Measurements from ENCODE around the gene MDH2. TPM values are rescaled to one million over a fixed set of nuclear protein-coding genes. Genes with fewer than 3 reads are reported as not detected.

MDH2 gene
- total and polyA plus RNA-seq, 10 of the 15 experiments (the other 5 are each of a cell fraction or from before 2014, with no cell fraction given): 106 to 530 (median 202) TPM

- ChIA-PET CTCF (no interaction called here), SMC1A (ENCODE audit: uncharacterized antibody, unreplicated experiment) (no interaction called here), POLR2A (no interaction called here), RAD21 (ENCODE audit: unreplicated experiment) (no interaction called here)
- TF ChIP-seq KDM1A (IDR thresholded peaks at IDR 0.05; ENCODE audit: borderline replicate concordance): no peak
- FAIRE-seq (no peak), DNase-seq (ENCODE audit: low read depth, low spot score) (no peak), ATAC-seq (no peak)
- Histone ChIP-seq H3K4me2 (ENCODE audit: control insufficient read depth, insufficient read depth) (no peak overlapping the region), H3K27me3 (replicated peaks in 1 of 2; ENCODE audit: control insufficient read depth in 2 of 2, insufficient read depth in 2 of 2, low read length in 1 of 2) (no peaks in the 10 kb centered on the region), H2AFZ (ENCODE audit: control insufficient read depth, low read depth, low read length) (no peak overlapping the region), H4K20me1 (ENCODE audit: control insufficient read depth, insufficient read depth) (no peaks in the 10 kb centered on the region), H3K4me3 (no peak overlapping the region), H3K79me2 (ENCODE audit: control insufficient read depth, insufficient read depth, low read length) (no peaks in the 10 kb centered on the region), H3K9ac (ENCODE audit: control insufficient read depth, insufficient read depth, low read length) (no peak overlapping the region), H3K36me3 (ENCODE audit: control insufficient read depth in 2 of 2, insufficient read depth in 2 of 2, low read length in 1 of 2) (peaks cover 37 to 65% of the 10 kb centered on the region in 2 experiments), H3K4me1 (ENCODE audit: control insufficient read depth, insufficient read depth, low read length) (no peaks in the 10 kb centered on the region; the same call in 1 of the 2 replicates), H3K9me3 (replicated peaks; ENCODE audit: control insufficient read depth, insufficient read depth, low read length) (no peaks in the 10 kb centered on the region), H3K27ac (ENCODE audit: control insufficient read depth, insufficient read depth) (no peak overlapping the region)
- no TSS peak for BruUV-seq (replicated peaks)
- intact Hi-C loops (cut with micrococcal nuclease; ENCODE audit: unreplicated experiment): no loop called here
- WGBS (ENCODE audit: insufficient coverage, insufficient replicate concordance, low lambda C conversion rate, missing lambda C conversion rate): 99% methylated on average over 6 of the region's 6 CpGs
- in situ Hi-C loops (cut with MboI): no loop called here
Measured at GRCh38 chr7:76060842-76061241, 12.9 kb downstream of the MDH2 start.

- Histone ChIP-seq H3K9me3 (replicated peaks; ENCODE audit: control insufficient read depth, insufficient read depth, low read length) (no peaks in the 10 kb centered on the region), H3K27ac (ENCODE audit: control insufficient read depth, insufficient read depth) (no peak overlapping the region), H3K79me2 (ENCODE audit: control insufficient read depth, insufficient read depth, low read length) (no peaks in the 10 kb centered on the region), H2AFZ (ENCODE audit: control insufficient read depth, low read depth, low read length) (no peak overlapping the region), H3K9ac (ENCODE audit: control insufficient read depth, insufficient read depth, low read length) (no peak overlapping the region), H3K4me2 (ENCODE audit: control insufficient read depth, insufficient read depth) (no peak overlapping the region), H3K4me1 (ENCODE audit: control insufficient read depth, insufficient read depth, low read length) (no peaks in the 10 kb centered on the region; the same call in 1 of the 2 replicates), H3K4me3 (no peak overlapping the region), H4K20me1 (ENCODE audit: control insufficient read depth, insufficient read depth) (no peaks in the 10 kb centered on the region), H3K36me3 (ENCODE audit: control insufficient read depth in 2 of 2, insufficient read depth in 2 of 2, low read length in 1 of 2) (peaks cover 34 to 67% of the 10 kb centered on the region in 2 experiments), H3K27me3 (replicated peaks in 1 of 2; ENCODE audit: control insufficient read depth in 2 of 2, insufficient read depth in 2 of 2, low read length in 1 of 2) (no peaks in the 10 kb centered on the region)
- CTCF ChIA-PET: no interaction called here
- POLR2A ChIA-PET: no interaction called here
- TF ChIP-seq POLR2AphosphoS5 (IDR thresholded peaks at IDR 0.05; ENCODE audit: low read length) (0 out of 2 replicates have a peak, but pooled peaks have one; percentile 1), HCFC1 (IDR thresholded peaks at IDR 0.05; ENCODE audit: low read length) (no peak), ZNF384 (IDR thresholded peaks at IDR 0.05; ENCODE audit: borderline replicate concordance, low read depth, low read length) (no peak), BHLHE40 (IDR thresholded peaks at IDR 0.05; ENCODE audit: borderline replicate concordance in 1 of 2, low read depth in 2 of 2, low read length in 1 of 2) (no peak), POLR2A (IDR thresholded peaks at IDR 0.05; ENCODE audit: low read depth, low read length) (peak; percentile 53; the same call in 1 of the 2 replicates), RFX5 (IDR thresholded peaks at IDR 0.05; ENCODE audit: low read depth, low read length) (no peak)
- WGBS (ENCODE audit: insufficient coverage, insufficient replicate concordance, low lambda C conversion rate, missing lambda C conversion rate): 98% methylated on average over 15 of the region's 15 CpGs
- RAD21 ChIA-PET (ENCODE audit: unreplicated experiment): no interaction called here
- intact Hi-C loops (cut with micrococcal nuclease; ENCODE audit: unreplicated experiment): no loop called here
- no peak for DNase-seq (ENCODE audit: low read depth, low spot score)
- no peak for FAIRE-seq
- ATAC-seq: no peak
- SMC1A ChIA-PET (ENCODE audit: uncharacterized antibody, unreplicated experiment): no interaction called here
- no TSS peak for BruUV-seq (replicated peaks)
- in situ Hi-C loops (cut with MboI): no loop called here
Measured at GRCh38 chr7:76062254-76062653, 14.3 kb downstream of the MDH2 start.
